Measurements from ENCODE around the gene FERMT2.
"Not testable (repeated sequence)": the region's sequence is repeated elsewhere in the genome, so short reads cannot be mapped to it uniquely, and the experiment has no call there.

FERMT2 gene

GRCh38 chr14:52939427-52939826, 11.4 kb downstream of the FERMT2 start:
- no peak for DNase-seq

GRCh38 chr14:52937869-52938268, 13.0 kb downstream of the FERMT2 start:
- DNase-seq = no peak

GRCh38 chr14:52937306-52937705, 13.5 kb downstream of the FERMT2 start:
- DNase-seq = no peak

GRCh38 chr14:52936437-52936836, 14.4 kb downstream of the FERMT2 start:
- DNase-seq = no peak

- no peak for DNase-seq
These were observed 15.0 kb downstream of the FERMT2 start for GRCh38 chr14:52935833-52936232.

GRCh38 chr14:52934762-52935161, 16.1 kb downstream of the FERMT2 start:
- DNase-seq = no peak

GRCh38 chr14:52929192-52929807, 21.6 kb downstream of the FERMT2 start:
- DNase-seq = no peak

GRCh38 chr14:52926953-52927352, 23.9 kb downstream of the FERMT2 start:
- DNase-seq = no peak

- no peak for DNase-seq
These were observed 26.8 kb downstream of the FERMT2 start for GRCh38 chr14:52923902-52924575.

- no peak for DNase-seq
These were observed 28.2 kb downstream of the FERMT2 start for GRCh38 chr14:52922656-52923055.

GRCh38 chr14:52922059-52922458, 28.8 kb downstream of the FERMT2 start:
- no peak for DNase-seq

- DNase-seq = not testable (repeated sequence)
These were observed 30.4 kb downstream of the FERMT2 start for GRCh38 chr14:52920411-52920810.

- no peak for DNase-seq
These were observed 30.9 kb downstream of the FERMT2 start for GRCh38 chr14:52919971-52920370.

GRCh38 chr14:52918486-52918885, 32.4 kb downstream of the FERMT2 start:
- DNase-seq = no peak

- DNase-seq = no peak
These were observed 33.1 kb downstream of the FERMT2 start for GRCh38 chr14:52917735-52918134.

- DNase-seq = no peak
These were observed 36.6 kb downstream of the FERMT2 start for GRCh38 chr14:52914295-52914694.

GRCh38 chr14:52913271-52913670, 37.6 kb downstream of the FERMT2 start:
- no peak for DNase-seq

GRCh38 chr14:52911904-52912303, 38.9 kb downstream of the FERMT2 start:
- DNase-seq = no peak

- no peak for DNase-seq
These were observed 40.3 kb downstream of the FERMT2 start for GRCh38 chr14:52910572-52910971.

- no peak for DNase-seq
These were observed 42.9 kb downstream of the FERMT2 start for GRCh38 chr14:52907949-52908348.

GRCh38 chr14:52906141-52906601, 44.7 kb downstream of the FERMT2 start:
- no peak for DNase-seq

- DNase-seq = no peak
These were observed 47.8 kb downstream of the FERMT2 start for GRCh38 chr14:52902971-52903619.

GRCh38 chr14:52901357-52901980, 49.4 kb downstream of the FERMT2 start:
- DNase-seq = no peak

GRCh38 chr14:52900731-52901130, 50.1 kb downstream of the FERMT2 start:
- DNase-seq = no peak

Measured in CD4-positive, alpha-beta T cell treated with Interleukin-15 for 1 hour (primary cell).